SH-SY5Y (cell line): ENCODE measurements around the gene SIK3.

Experiments
- GATA2 ChIP-seq: IDR thresholded peaks from 2 replicates; pipeline ENCODE4 v1.6.1; 2011; ENCODE audit warnings: mild to moderate bottlenecking, low read depth, low read length
- GATA3 ChIP-seq: IDR thresholded peaks from 2 replicates; pipeline ENCODE4 v1.6.1; 2011; ENCODE audit warnings: low read depth, mild to moderate bottlenecking, low read length, moderate library complexity

DNA sequence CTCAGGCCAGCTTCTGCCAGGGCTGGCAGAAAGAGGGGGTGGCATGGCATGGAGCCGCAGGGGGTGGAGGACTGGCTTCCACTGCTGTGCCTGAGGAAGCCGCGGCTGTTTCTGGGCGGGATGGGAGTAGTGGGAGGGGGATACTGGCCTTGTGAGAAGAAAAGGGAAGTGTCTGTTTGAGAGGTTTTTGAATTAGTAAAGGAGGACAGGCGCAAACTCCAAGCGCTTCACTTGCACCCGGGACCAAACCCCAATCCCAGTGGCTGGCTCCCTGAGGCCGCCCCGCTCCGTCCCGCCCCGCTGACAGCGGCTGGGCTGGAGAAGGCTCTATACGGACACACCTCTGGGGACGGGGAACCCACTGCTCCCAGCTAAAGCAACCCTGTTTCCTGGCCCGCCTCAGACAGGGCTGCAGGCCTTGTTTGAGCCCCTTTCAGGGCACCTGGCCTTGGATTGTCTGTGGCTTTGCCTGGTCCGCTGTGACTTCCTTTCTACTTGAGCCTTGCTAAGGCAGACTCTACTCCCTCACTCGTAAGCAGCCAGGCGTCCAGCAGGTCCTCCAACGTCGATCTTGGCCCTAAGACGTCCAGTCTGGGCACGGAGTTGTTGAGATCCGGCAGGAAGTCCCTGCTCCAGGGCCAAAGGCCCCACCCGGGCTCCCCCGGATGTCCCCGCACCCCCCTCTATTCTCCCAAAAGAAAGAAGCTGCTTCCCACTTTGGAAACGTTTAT lies 263.0 kb downstream of the SIK3 start:
- TF ChIP-seq GATA2: no peak
- TF ChIP-seq GATA3: no peak
